Calu3 (cell line): ENCODE measurements around the gene CD81. TPM values are rescaled to one million over a fixed set of nuclear protein-coding genes. Genes with fewer than 3 reads are reported as not detected.

Experiments
- BruUV-seq: library from RNA; stranded (reverse); fragments of 400-500 nt; replicated peaks from 2 replicates; lab custom pipeline; 2021; lab: Mats Ljungman, UMichigan
- CTCF ChIA-PET: fragments of 300-600 bp; sonication (Branson Sonifier 250); formaldehyde crosslinking; loops from one replicate; lab custom pipeline; 2022; ENCODE audit warnings: antibody characterized with exemption; lab: Charles Lee
- DNase-seq: peaks from one replicate; pipeline ENCODE4 v3.0.0; 2022
- H3K27ac Mint-ChIP-seq: one replicate; pipeline ENCODE4 v1.8.0; 2022; ENCODE audit warnings: mixed read lengths; ENCODE audit not compliant: unreplicated experiment
- H3K27me3 Mint-ChIP-seq: one replicate; pipeline ENCODE4 v1.8.0; 2022; ENCODE audit warnings: mixed read lengths; ENCODE audit not compliant: unreplicated experiment
- H3K36me3 Mint-ChIP-seq: one replicate; pipeline ENCODE4 v1.8.0; 2022; ENCODE audit warnings: mild to moderate bottlenecking, moderate library complexity, mixed read lengths; ENCODE audit not compliant: insufficient read depth, unreplicated experiment
- H3K4me1 Mint-ChIP-seq: one replicate; pipeline ENCODE4 v1.8.0; 2022; ENCODE audit warnings: mild to moderate bottlenecking, low read depth, mixed read lengths; ENCODE audit not compliant: unreplicated experiment
- H3K4me3 Mint-ChIP-seq: one replicate; pipeline ENCODE4 v1.8.0; 2022; ENCODE audit warnings: mild to moderate bottlenecking, low read depth, moderate library complexity, mixed read lengths; ENCODE audit not compliant: unreplicated experiment
- H3K9me3 Mint-ChIP-seq: one replicate; pipeline ENCODE4 v1.8.0; 2022; ENCODE audit warnings: low read depth, mixed read lengths; ENCODE audit not compliant: unreplicated experiment
- intact Hi-C: fragments of 100-400 bp; cut with micrococcal nuclease; formaldehyde crosslinking; loops from one replicate; pipeline ENCODE4 v1.10.0; 2022; ENCODE audit not compliant: unreplicated experiment
- total RNA-seq: library from RNA; stranded (reverse); gene quantifications from 2 replicates; pipeline ENCODE4 v1.2.3, GENCODE V29; 2022
- TF ChIP-seq, protein P1 (sequence below): fragments of 200-600 bp; IDR thresholded peaks from one replicate; pipeline ENCODE4 v1.8.0; 2022; ENCODE audit warnings: antibody characterized with exemption; ENCODE audit not compliant: unreplicated experiment

The CD81 gene
- total RNA-seq, 1 experiment from 2014 or later, result 283 TPM

DNA sequence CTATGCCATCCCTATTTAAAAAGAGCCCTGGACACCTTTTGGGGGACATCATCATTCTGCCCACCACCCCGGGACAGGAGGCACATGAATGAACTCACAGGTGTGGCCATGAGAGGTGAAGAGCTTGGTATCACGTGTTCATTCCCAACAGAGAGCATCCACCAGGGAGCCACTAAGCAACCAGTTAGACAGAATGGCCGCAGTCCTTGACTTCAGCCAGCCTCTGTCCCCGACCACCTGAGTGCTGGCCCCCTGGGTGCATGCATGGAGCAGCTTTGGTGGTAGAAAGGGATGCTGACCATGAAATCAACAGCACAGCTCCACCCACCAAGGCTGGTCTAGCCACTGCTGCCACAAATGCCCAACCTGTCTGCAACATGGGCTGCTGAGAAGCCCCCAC, 31.1 kb upstream of the CD81 start:
- Mint-ChIP-seq H3K9me3 (peaks cover 4% of the 10 kb centered on the region), H3K4me1 (no peaks in the 10 kb centered on the region), H3K4me3 (no peak overlapping the region), H3K36me3 (no peaks in the 10 kb centered on the region), H3K27me3 (peaks cover 95% of the 10 kb centered on the region), H3K27ac (no peak overlapping the region)
- BruUV-seq, result no TSS peak
- intact Hi-C loops, result no loop called here
- no peak for DNase-seq
- TF ChIP-seq, protein P1, sequence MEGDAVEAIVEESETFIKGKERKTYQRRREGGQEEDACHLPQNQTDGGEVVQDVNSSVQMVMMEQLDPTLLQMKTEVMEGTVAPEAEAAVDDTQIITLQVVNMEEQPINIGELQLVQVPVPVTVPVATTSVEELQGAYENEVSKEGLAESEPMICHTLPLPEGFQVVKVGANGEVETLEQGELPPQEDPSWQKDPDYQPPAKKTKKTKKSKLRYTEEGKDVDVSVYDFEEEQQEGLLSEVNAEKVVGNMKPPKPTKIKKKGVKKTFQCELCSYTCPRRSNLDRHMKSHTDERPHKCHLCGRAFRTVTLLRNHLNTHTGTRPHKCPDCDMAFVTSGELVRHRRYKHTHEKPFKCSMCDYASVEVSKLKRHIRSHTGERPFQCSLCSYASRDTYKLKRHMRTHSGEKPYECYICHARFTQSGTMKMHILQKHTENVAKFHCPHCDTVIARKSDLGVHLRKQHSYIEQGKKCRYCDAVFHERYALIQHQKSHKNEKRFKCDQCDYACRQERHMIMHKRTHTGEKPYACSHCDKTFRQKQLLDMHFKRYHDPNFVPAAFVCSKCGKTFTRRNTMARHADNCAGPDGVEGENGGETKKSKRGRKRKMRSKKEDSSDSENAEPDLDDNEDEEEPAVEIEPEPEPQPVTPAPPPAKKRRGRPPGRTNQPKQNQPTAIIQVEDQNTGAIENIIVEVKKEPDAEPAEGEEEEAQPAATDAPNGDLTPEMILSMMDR, result no peak
- CTCF ChIA-PET, result no interaction called here

DNA sequence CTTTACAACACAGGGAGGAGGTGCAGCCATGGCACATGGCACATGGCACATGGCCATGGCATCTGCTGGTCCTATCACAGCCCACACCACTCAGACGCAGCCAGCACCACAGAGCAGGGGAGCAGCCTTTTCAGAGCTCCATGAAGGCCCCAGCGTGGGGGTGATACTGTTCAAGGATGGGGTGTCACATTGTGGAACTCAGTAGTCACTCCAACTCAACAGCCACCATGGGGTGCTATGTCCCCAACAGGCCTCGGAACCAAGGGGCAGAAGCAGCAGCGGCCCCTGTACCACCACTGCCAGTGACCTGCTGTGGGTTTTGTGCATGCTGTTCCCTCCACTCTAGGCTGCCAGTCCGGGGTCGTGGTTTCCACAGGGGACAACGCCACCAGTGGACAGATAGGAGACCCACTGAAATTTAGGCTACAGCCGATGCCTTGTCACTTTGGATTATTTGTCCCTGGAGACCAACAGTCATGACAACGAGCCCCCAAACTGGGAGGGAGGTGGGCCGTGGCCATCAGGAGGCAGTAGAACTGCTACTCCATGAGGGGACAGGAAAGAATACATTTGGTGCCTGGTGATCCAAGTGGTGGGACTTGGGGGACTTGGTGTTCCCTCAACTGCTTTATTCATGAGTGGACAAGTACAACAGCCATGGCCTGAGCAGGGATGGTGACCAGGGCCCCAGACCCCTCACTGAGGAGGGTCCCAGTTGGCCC, 30.4 kb upstream of the CD81 start:
- H3K27ac Mint-ChIP-seq, result no peak overlapping the region
- no peaks in the 10 kb centered on the region for H3K4me1 Mint-ChIP-seq
- peaks cover 95% of the 10 kb centered on the region for H3K27me3 Mint-ChIP-seq
- no peaks in the 10 kb centered on the region for H3K36me3 Mint-ChIP-seq
- peaks cover 4% of the 10 kb centered on the region for H3K9me3 Mint-ChIP-seq
- intact Hi-C loops, result no loop called here
- TF ChIP-seq, protein P1, result no peak
- no peak overlapping the region for H3K4me3 Mint-ChIP-seq
- DNase-seq, result no peak
- CTCF ChIA-PET, result no interaction called here
- BruUV-seq, result no TSS peak

GRCh38 chr11:2347308-2347830, 29.7 kb upstream of the CD81 start:
- no peak overlapping the region for H3K27ac Mint-ChIP-seq
- CTCF ChIA-PET, result no interaction called here
- peaks cover 95% of the 10 kb centered on the region for H3K27me3 Mint-ChIP-seq
- H3K36me3 Mint-ChIP-seq, result no peaks in the 10 kb centered on the region
- no TSS peak for BruUV-seq
- intact Hi-C loops, result no loop called here
- no peak for DNase-seq
- peaks cover 4% of the 10 kb centered on the region for H3K9me3 Mint-ChIP-seq
- no peaks in the 10 kb centered on the region for H3K4me1 Mint-ChIP-seq
- H3K4me3 Mint-ChIP-seq, result no peak overlapping the region
- TF ChIP-seq, protein P1, result no peak

DNA sequence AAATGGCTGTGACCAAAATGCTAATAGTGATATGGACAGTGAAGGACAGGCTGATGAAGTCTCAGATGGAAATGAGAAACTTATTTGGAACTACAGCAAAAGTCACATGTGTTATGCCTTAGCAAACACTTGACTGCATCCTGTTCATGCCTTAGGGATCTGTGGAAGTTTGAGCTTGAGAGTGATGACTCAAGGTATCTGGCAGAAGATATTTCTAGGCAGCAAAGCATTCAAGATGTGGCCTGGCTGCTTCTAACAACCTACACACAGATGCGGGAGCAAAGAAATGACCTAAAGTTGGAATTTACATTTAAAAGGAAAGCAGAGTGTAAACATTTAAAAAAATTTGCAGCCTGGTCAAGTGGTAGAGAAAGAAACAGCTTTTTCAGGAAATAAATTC, 28.1 kb upstream of the CD81 start:
- TF ChIP-seq, protein P1, result no peak
- no peak overlapping the region for H3K4me3 Mint-ChIP-seq
- intact Hi-C loops, result no loop called here
- H3K36me3 Mint-ChIP-seq, result no peaks in the 10 kb centered on the region
- DNase-seq, result no peak
- H3K27ac Mint-ChIP-seq, result no peak overlapping the region
- no peaks in the 10 kb centered on the region for H3K4me1 Mint-ChIP-seq
- no TSS peak for BruUV-seq
- H3K27me3 Mint-ChIP-seq, result peaks cover 95% of the 10 kb centered on the region
- CTCF ChIA-PET, result no interaction called here
- peaks cover 4% of the 10 kb centered on the region for H3K9me3 Mint-ChIP-seq
